Progenitor cell of endocrine pancreas (in vitro differentiated cells): Measurements from ENCODE around the gene MARK4. TPM values are rescaled to one million over a fixed set of nuclear protein-coding genes. Genes with fewer than 3 reads are reported as not detected.
A peak's percentile ranks its signal among the peaks of the same experiment; 100 is the strongest.
"Not testable (repeated sequence)": the region's sequence is repeated elsewhere in the genome, so short reads cannot be mapped to it uniquely, and the experiment has no call there.

Source experiments
- DNase-seq: peaks from one replicate; pipeline ENCODE4 v3.0.0; 2021; ENCODE audit warnings: low spot score; ENCODE audit not compliant: unreplicated experiment
- H3K27ac Mint-ChIP-seq: 2 replicates; pipeline ENCODE4 v1.8.0; 2021; ENCODE audit warnings: mild to moderate bottlenecking, moderate library complexity, mixed read lengths
- H3K27me3 Mint-ChIP-seq: 2 replicates; pipeline ENCODE4 v1.8.0; 2021; ENCODE audit warnings: mixed read lengths
- H3K36me3 Mint-ChIP-seq: 2 replicates; pipeline ENCODE4 v1.8.0; 2022; ENCODE audit warnings: mixed read lengths; ENCODE audit not compliant: insufficient read depth
- H3K4me1 Mint-ChIP-seq: 2 replicates; pipeline ENCODE4 v1.8.0; 2021; ENCODE audit warnings: low read depth, mixed read lengths
- H3K4me3 Mint-ChIP-seq: 2 replicates; pipeline ENCODE4 v1.8.0; 2021; ENCODE audit warnings: low read depth, mild to moderate bottlenecking, moderate library complexity, mixed read lengths
- H3K9me3 Mint-ChIP-seq: 2 replicates; pipeline ENCODE4 v1.8.0; 2021; ENCODE audit warnings: low read depth, mixed read lengths
- total RNA-seq: library from RNA; stranded (reverse); gene quantifications from 2 replicates; pipeline ENCODE4 v1.2.1, GENCODE V29; 2021
- TF ChIP-seq, protein P1 (sequence below): fragments of 200-600 bp; sonication (generic); IDR thresholded peaks from one replicate; pipeline ENCODE4 v1.5.0; 2021; ENCODE audit warnings: antibody characterized with exemption, mild to moderate bottlenecking; ENCODE audit not compliant: unreplicated experiment

The MARK4 gene
- total RNA-seq, 1 donor from 2014 or later, result 60.4 TPM

- DNase-seq, result no peak
Observed at GRCh38 chr19:45265375-45265774, 14.3 kb downstream of the MARK4 start.

DNA sequence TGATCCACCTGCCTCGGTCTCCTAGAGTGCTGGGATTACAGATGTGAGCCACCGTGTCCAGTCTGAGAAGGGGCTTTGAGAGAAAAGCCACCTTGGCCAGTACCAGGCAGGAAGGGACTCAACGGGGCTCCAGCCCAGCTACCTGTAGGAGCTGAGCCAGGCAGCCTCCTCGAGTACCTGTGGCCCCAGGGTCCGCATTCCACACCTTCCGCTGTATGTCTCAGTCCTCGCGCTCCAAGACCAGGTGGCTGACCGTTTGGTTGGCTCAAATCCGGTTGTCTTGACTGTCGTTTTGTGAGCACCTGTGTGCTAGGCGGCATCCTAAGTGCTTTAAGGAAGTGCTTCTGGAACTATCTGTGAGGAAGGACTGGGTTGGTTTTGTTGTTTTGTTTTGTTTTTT, 16.2 kb downstream of the MARK4 start:
- Mint-ChIP-seq H3K27ac (no peak overlapping the region), H3K9me3 (no peaks in the 10 kb centered on the region), H3K4me3 (no peak overlapping the region), H3K36me3 (peaks cover 7% of the 10 kb centered on the region), H3K27me3 (no peaks in the 10 kb centered on the region), H3K4me1 (no peaks in the 10 kb centered on the region)
- no peak for DNase-seq
- TF ChIP-seq, protein P1, sequence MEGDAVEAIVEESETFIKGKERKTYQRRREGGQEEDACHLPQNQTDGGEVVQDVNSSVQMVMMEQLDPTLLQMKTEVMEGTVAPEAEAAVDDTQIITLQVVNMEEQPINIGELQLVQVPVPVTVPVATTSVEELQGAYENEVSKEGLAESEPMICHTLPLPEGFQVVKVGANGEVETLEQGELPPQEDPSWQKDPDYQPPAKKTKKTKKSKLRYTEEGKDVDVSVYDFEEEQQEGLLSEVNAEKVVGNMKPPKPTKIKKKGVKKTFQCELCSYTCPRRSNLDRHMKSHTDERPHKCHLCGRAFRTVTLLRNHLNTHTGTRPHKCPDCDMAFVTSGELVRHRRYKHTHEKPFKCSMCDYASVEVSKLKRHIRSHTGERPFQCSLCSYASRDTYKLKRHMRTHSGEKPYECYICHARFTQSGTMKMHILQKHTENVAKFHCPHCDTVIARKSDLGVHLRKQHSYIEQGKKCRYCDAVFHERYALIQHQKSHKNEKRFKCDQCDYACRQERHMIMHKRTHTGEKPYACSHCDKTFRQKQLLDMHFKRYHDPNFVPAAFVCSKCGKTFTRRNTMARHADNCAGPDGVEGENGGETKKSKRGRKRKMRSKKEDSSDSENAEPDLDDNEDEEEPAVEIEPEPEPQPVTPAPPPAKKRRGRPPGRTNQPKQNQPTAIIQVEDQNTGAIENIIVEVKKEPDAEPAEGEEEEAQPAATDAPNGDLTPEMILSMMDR, result no peak

More at GRCh38 chr19:45265375-45265774, 14.3 kb downstream of the MARK4 start:
- TF ChIP-seq, protein P1, result no peak
- Mint-ChIP-seq H3K4me3 (no peak overlapping the region), H3K4me1 (no peaks in the 10 kb centered on the region), H3K9me3 (no peaks in the 10 kb centered on the region), H3K27ac (peak overlapping the region; percentile 56), H3K36me3 (peaks cover 6% of the 10 kb centered on the region), H3K27me3 (no peaks in the 10 kb centered on the region)

DNA sequence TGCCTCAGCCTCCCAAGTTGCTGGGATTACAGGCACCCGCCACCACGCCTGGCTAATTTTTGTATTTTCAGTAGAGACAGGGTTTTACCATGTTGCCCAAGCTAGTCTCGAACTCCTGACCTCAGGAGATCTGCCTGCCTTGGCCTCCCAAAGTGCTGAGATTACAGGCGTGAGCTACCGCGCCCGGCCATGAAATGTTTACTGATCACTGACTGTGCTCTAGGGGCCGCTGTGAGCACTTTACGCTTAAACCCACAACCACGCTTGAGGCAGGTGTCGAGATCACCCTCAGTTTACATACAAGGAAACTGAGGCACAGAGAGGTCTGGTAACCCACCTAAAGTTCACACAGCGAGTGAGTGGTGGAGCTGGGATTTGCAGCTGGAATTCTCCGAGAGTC, 18.9 kb downstream of the MARK4 start:
- not testable (repeated sequence) for H3K4me1 Mint-ChIP-seq, DNase-seq, H3K4me3 Mint-ChIP-seq, H3K27ac Mint-ChIP-seq, H3K9me3 Mint-ChIP-seq, H3K27me3 Mint-ChIP-seq
- H3K36me3 Mint-ChIP-seq, result peaks cover 21% of the 10 kb centered on the region

GRCh38 chr19:45271098-45271734, 20.1 kb downstream of the MARK4 start:
- no peaks in the 10 kb centered on the region for H3K9me3 Mint-ChIP-seq
- no peak overlapping the region for H3K4me3 Mint-ChIP-seq
- no peaks in the 10 kb centered on the region for H3K4me1 Mint-ChIP-seq
- H3K36me3 Mint-ChIP-seq, result peaks cover 18% of the 10 kb centered on the region
- no peak for DNase-seq
- TF ChIP-seq, protein P1, result no peak
- H3K27ac Mint-ChIP-seq, result no peak overlapping the region
- no peaks in the 10 kb centered on the region for H3K27me3 Mint-ChIP-seq

- no peak for DNase-seq
- TF ChIP-seq, protein P1, result no peak
- H3K9me3 Mint-ChIP-seq, result no peaks in the 10 kb centered on the region
- H3K36me3 Mint-ChIP-seq, result peaks cover 18% of the 10 kb centered on the region
- no peaks in the 10 kb centered on the region for H3K27me3 Mint-ChIP-seq
- H3K4me3 Mint-ChIP-seq, result no peak overlapping the region
- no peak overlapping the region for H3K27ac Mint-ChIP-seq
- no peaks in the 10 kb centered on the region for H3K4me1 Mint-ChIP-seq
Observed at GRCh38 chr19:45271735-45272108, 20.7 kb downstream of the MARK4 start.

GRCh38 chr19:45273521-45273855, 22.4 kb downstream of the MARK4 start:
- Mint-ChIP-seq H3K4me3 (no peak overlapping the region), H3K27me3 (no peaks in the 10 kb centered on the region), H3K9me3 (no peaks in the 10 kb centered on the region), H3K4me1 (no peaks in the 10 kb centered on the region), H3K27ac (peak overlapping the region; percentile 39), H3K36me3 (peaks cover 20% of the 10 kb centered on the region)
- DNase-seq, result no peak
- TF ChIP-seq, protein P1, result no peak
